Glutamatergic neuron (in vitro differentiated cells): ENCODE measurements around the gene ITK. TPM values are rescaled to one million over a fixed set of nuclear protein-coding genes. Genes with fewer than 3 reads are reported as not detected.

Experiments used
- DNase-seq: peaks from one replicate; pipeline ENCODE4 v3.0.0; 2022
- H3K27ac Mint-ChIP-seq: one replicate; pipeline ENCODE4 v1.8.0; 2020; ENCODE audit warnings: mild to moderate bottlenecking, mixed read lengths, inconsistent platforms; ENCODE audit not compliant: unreplicated experiment
- H3K27me3 Mint-ChIP-seq: one replicate; pipeline ENCODE4 v1.8.0; 2020; ENCODE audit warnings: mild to moderate bottlenecking, moderate library complexity, mixed read lengths, inconsistent platforms; ENCODE audit not compliant: unreplicated experiment
- H3K36me3 Mint-ChIP-seq: one replicate; pipeline ENCODE4 v1.8.0; 2020; ENCODE audit warnings: mild to moderate bottlenecking, mixed read lengths, inconsistent platforms; ENCODE audit not compliant: unreplicated experiment
- H3K4me1 Mint-ChIP-seq: one replicate; pipeline ENCODE4 v1.8.0; 2020; ENCODE audit warnings: mild to moderate bottlenecking, low read depth, mixed read lengths, inconsistent platforms; ENCODE audit not compliant: unreplicated experiment
- H3K4me3 Mint-ChIP-seq: one replicate; pipeline ENCODE4 v1.8.0; 2020; ENCODE audit warnings: mild to moderate bottlenecking, mixed read lengths, inconsistent platforms; ENCODE audit not compliant: unreplicated experiment
- H3K9me3 Mint-ChIP-seq: one replicate; pipeline ENCODE4 v1.8.0; 2020; ENCODE audit warnings: mild to moderate bottlenecking, moderate library complexity, mixed read lengths, inconsistent platforms; ENCODE audit not compliant: unreplicated experiment
- total RNA-seq: library from RNA; stranded (reverse); fragmentation: NEBNext Ultra II Directional; extraction: Animal tissue kit (Norgen Biotek cat#: 25700); gene quantifications from one replicate; pipeline ENCODE4 v1.2.1, GENCODE V29; 2021; ENCODE audit not compliant: unreplicated experiment
- TF ChIP-seq, protein P1 (sequence below): fragments of 200-600 bp; sonication (generic); IDR thresholded peaks from one replicate; pipeline ENCODE4 v1.5.0; 2021; ENCODE audit not compliant: partially characterized antibody, unreplicated experiment

The ITK gene
- total RNA-seq, 1 donor from 2014 or later: not detected

DNA sequence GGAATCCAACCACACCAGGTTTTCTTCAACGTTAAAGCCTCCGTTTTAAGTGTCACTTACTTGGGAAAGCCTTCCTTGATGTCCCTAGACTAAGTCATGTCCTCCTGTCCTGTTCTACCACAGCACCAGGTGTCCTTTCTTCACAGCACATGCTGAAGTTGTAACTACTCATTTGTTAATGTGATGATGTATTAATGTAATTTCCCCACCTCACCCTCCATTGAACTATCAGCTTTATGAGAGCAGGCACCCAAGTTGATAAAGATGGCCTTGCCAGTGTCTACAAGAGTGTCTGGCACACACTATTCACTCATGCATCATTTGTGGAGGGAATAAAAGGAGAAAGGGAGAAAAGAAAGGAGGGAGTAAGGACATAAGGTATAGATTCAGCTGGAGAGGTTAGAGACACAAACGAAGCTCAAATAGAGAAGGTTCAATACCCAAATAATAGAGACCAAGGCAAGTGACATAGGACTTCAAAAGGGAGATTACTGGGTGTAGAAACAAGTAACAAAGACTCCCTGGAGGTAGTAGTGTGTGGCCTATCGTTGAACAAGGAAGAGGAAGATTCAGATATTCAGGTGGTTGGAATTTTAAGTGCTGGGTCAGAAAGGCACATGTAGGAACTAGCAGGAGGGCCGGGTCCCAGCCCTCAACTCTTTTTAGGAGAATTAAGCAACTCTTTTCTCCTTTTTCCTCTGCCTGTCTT lies 6.6 kb downstream of the ITK start:
- Mint-ChIP-seq H3K4me3 (no peak overlapping the region), H3K27ac (no peak overlapping the region), H3K27me3 (peaks cover 3% of the 10 kb centered on the region), H3K4me1 (no peaks in the 10 kb centered on the region), H3K9me3 (no peaks in the 10 kb centered on the region), H3K36me3 (no peaks in the 10 kb centered on the region)
- TF ChIP-seq, protein P1, sequence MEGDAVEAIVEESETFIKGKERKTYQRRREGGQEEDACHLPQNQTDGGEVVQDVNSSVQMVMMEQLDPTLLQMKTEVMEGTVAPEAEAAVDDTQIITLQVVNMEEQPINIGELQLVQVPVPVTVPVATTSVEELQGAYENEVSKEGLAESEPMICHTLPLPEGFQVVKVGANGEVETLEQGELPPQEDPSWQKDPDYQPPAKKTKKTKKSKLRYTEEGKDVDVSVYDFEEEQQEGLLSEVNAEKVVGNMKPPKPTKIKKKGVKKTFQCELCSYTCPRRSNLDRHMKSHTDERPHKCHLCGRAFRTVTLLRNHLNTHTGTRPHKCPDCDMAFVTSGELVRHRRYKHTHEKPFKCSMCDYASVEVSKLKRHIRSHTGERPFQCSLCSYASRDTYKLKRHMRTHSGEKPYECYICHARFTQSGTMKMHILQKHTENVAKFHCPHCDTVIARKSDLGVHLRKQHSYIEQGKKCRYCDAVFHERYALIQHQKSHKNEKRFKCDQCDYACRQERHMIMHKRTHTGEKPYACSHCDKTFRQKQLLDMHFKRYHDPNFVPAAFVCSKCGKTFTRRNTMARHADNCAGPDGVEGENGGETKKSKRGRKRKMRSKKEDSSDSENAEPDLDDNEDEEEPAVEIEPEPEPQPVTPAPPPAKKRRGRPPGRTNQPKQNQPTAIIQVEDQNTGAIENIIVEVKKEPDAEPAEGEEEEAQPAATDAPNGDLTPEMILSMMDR: no peak
- no peak for DNase-seq

DNA sequence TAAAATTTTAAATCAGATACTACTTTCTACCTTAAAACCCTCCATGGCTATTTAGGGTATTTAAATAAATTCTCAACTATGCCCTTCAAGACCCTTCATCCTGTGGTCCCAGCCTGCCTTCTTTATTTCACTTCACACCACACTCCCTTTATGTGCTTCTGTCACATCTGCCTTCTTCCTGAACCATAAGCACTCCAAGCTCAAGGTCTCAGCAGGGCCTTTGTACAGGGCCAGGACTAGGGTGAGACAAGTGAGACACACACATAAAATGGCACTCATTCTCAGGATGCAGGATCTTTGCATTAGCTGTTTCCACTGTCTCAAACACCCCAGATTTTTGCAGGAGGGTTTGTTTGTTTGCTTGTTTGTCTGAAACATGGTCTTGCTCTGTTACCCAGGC lies 7.6 kb downstream of the ITK start:
- H3K27me3 Mint-ChIP-seq: peaks cover 3% of the 10 kb centered on the region

DNA sequence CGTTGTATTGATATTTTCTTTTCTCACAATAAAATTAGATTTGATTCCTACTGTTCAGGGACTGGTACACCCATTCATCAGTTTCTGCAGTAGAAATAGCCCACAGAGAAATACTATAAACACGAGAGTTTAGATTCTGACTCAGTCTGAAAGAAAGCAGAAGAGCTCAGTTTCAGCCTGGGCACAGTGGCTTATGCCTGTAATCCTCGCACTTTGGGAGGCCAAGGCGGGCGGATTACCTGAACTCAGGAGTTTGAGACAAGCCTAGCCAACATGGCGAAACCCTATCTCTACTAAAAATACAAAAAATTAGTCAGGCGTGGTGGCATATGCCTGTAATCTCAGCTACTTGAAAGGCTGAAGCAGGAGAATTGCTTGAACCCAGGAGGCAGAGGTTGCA lies 8.6 kb downstream of the ITK start:
- Mint-ChIP-seq H3K9me3 (no peaks in the 10 kb centered on the region), H3K4me1 (no peaks in the 10 kb centered on the region), H3K4me3 (no peak overlapping the region), H3K27me3 (peaks cover 3% of the 10 kb centered on the region), H3K27ac (no peak overlapping the region), H3K36me3 (no peaks in the 10 kb centered on the region)
- TF ChIP-seq, protein P1: no peak
- DNase-seq: no peak

More for the DNA sequence above, 7.6 kb downstream of the ITK start:
- H3K27ac Mint-ChIP-seq: no peak overlapping the region
- DNase-seq: no peak
- no peak overlapping the region for H3K4me3 Mint-ChIP-seq
- no peaks in the 10 kb centered on the region for H3K9me3 Mint-ChIP-seq
- H3K4me1 Mint-ChIP-seq: no peaks in the 10 kb centered on the region
- H3K36me3 Mint-ChIP-seq: no peaks in the 10 kb centered on the region
- TF ChIP-seq, protein P1: no peak

DNA sequence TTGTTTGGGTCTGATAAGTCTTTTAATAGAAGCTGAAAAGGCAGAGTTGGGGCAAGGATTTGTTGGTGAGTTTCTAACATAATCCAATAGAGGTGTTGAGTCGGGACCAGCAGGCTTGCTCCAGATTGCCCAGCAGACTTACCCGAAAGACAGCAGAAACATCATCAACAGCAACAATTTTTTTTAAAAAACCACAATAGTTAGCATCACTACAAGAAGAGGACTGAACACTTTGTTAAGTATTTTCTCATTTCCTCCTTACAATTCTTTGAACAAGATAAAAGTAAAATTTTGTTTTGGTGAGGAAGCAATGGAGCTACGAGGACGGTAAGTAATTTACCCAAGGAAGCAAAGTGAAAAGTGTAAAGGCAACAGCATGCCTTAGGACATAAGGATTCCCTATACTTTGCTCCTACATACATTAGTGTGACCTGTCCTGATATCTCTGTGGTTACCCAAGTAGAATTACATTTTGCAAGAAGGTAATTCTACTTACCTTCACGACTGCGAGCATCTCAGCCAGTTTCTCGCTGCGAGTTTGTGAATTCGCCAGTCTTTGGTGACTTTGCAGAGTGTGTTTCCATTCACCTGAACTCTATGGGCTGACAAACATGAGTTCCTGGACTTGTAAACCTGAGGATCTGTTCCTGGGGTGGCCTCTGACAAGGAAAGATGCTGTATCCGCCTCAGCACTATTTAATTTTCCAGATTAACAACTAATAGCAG lies 13.2 kb downstream of the ITK start:
- H3K4me1 Mint-ChIP-seq: no peaks in the 10 kb centered on the region
- no peak overlapping the region for H3K4me3 Mint-ChIP-seq
- no peaks in the 10 kb centered on the region for H3K36me3 Mint-ChIP-seq
- H3K27ac Mint-ChIP-seq: no peak overlapping the region
- no peaks in the 10 kb centered on the region for H3K27me3 Mint-ChIP-seq
- no peak for DNase-seq
- TF ChIP-seq, protein P1: no peak
- H3K9me3 Mint-ChIP-seq: no peaks in the 10 kb centered on the region

DNA sequence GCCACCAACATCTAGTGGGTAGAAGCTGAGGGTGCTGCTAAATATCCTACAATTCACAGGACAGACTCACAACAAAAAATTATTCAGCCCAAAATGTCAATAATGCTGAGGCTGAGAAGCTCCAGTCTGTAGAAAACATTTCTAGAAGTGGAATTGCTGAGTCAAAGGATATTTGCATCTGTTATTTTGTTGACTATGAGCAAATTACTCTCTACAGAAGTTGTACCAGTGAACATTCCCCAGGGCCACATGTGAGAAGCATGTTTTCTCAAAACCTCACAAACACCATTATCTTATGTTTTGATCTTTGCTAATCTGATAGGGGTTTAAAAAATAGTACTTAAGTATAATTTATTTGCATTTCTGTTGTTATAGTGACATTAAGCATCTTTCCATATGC lies 15.4 kb downstream of the ITK start:
- TF ChIP-seq, protein P1: no peak
- H3K4me1 Mint-ChIP-seq: no peaks in the 10 kb centered on the region

More for the DNA sequence above, 15.4 kb downstream of the ITK start:
- Mint-ChIP-seq H3K27me3 (no peaks in the 10 kb centered on the region), H3K4me3 (no peak overlapping the region), H3K36me3 (no peaks in the 10 kb centered on the region), H3K9me3 (no peaks in the 10 kb centered on the region), H3K27ac (no peak overlapping the region)
- no peak for DNase-seq
